Activated B cell treated with CpG ODN at 0.5 μM for 24 hours (primary cell): ENCODE results near the gene GCLC. TPM values are rescaled to one million over a fixed set of nuclear protein-coding genes. Genes with fewer than 3 reads are reported as not detected.

Experiments
- ATAC-seq: fragments of 200-7000 bp; cut with Tn5 transposase; one replicate; pipeline ENCODE4 v1.10.0; 2021; ENCODE audit warnings: low read depth, mild to moderate bottlenecking, moderate library complexity
- CTCF ChIA-PET: fragments of 350-600 bp; sonication (Branson Sonifier 250); formaldehyde crosslinking; loops from one replicate; lab custom pipeline; 2021; ENCODE audit warnings: antibody characterized with exemption; lab: Charles Lee
- POLR2A ChIA-PET: fragments of 350-600 bp; sonication (Branson Sonifier 250); formaldehyde crosslinking; loops from one replicate; lab custom pipeline; 2021; ENCODE audit warnings: antibody characterized with exemption; lab: Charles Lee
- DNase-seq: peaks from one replicate; pipeline ENCODE4 v3.0.0; 2022
- H3K27ac Mint-ChIP-seq: one replicate; pipeline ENCODE4 v1.8.0; 2020; ENCODE audit warnings: mixed read lengths
- H3K27me3 Mint-ChIP-seq: one replicate; pipeline ENCODE4 v1.8.0; 2021; ENCODE audit warnings: mixed read lengths
- H3K36me3 Mint-ChIP-seq: one replicate; pipeline ENCODE4 v1.8.0; 2021; ENCODE audit warnings: low read depth, mixed read lengths
- H3K4me1 Mint-ChIP-seq: one replicate; pipeline ENCODE4 v1.8.0; 2021; ENCODE audit warnings: mixed read lengths
- H3K4me3 Mint-ChIP-seq: one replicate; pipeline ENCODE4 v1.8.0; 2020; ENCODE audit warnings: mild to moderate bottlenecking, mixed read lengths
- H3K9me3 Mint-ChIP-seq: one replicate; pipeline ENCODE4 v1.8.0; 2020; ENCODE audit warnings: mixed read lengths
- intact Hi-C: fragments of 100-400 bp; cut with micrococcal nuclease; formaldehyde crosslinking; loops from one replicate; pipeline ENCODE4 v1.15.1; 2024
- total RNA-seq: library from RNA; stranded (reverse); gene quantifications from 2 replicates; pipeline ENCODE4 v1.2.3, GENCODE V29; 2022
- TF ChIP-seq, protein P1 (sequence below): fragments of 200-600 bp; IDR thresholded peaks from one replicate; pipeline ENCODE4 v1.8.0; 2022; ENCODE audit warnings: antibody characterized with exemption, mild to moderate bottlenecking

The GCLC gene
- total RNA-seq = 26.6 and 27.1 TPM in 2 replicates

DNA sequence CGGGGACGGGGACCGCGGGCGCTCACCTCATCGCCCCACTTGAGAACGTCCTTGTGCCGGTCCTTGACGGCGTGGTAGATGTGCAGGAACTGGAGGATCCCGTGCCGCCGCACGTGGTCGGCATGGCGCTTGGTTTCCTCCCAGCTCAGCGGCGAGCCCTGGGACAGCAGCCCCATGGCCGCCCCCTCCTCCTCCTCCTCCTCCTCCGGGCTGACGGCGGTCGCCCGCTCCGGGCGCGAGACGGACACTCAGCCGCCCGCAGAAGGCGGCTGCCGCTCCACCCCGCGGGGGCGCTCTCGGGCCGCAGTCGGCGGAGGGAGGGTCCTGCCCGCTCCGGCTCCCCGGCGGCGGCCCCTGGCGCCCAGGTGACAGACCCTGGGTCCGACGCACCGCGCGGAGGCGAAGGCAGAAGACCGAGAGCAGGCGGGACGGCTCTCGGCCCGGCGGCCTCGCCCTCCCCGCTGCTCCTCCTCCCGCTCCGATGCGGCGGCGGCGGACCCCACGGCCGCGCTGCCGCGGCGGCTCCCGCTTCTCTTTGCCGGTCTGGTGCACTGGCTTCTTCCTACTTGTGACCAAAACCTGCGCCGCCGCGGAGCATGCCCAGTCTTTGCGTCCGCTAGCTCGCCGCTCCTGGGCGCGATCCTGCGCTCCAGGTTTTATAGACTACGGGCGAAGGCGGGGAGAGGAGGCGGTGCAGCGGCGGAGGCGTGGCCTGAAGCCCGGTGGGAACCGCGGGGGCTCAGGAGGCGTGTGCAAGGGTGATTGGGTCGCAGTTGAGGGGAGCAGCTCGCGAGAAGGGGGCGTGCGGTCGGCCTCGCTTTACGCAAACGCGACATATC, at the start of gene GCLC:
GCLC (minus strand) TSS at position 632 of the 839 bp plus-strand sequence; CDS start at position 176, 456 bp downstream.
- intact Hi-C loops = loop anchor here (1.0 to 5.0 kb wide), 12 partner anchors 52 to 1124 kb away; partner anchors contain the start of genes EFHC1, ELOVL5, FBXO9 and GSTA4
- Mint-ChIP-seq H3K27me3 (no peaks in the 10 kb centered on the region), H3K4me1 (peaks cover 67% of the 10 kb centered on the region), H3K36me3 (peaks cover 8% of the 10 kb centered on the region), H3K9me3 (no peaks in the 10 kb centered on the region), H3K4me3 (peak within 1 kb of the TSS; percentile 93), H3K27ac (peak within 1 kb of the TSS; percentile 91)
- CTCF ChIA-PET = interaction anchor here (0.7 to 1.4 kb wide), 6 partner anchors 103 to 549 kb away, joined by 3 to 4 read pairs (median 4); partner anchors contain the start of gene GSTA4
- TF ChIP-seq, protein P1, sequence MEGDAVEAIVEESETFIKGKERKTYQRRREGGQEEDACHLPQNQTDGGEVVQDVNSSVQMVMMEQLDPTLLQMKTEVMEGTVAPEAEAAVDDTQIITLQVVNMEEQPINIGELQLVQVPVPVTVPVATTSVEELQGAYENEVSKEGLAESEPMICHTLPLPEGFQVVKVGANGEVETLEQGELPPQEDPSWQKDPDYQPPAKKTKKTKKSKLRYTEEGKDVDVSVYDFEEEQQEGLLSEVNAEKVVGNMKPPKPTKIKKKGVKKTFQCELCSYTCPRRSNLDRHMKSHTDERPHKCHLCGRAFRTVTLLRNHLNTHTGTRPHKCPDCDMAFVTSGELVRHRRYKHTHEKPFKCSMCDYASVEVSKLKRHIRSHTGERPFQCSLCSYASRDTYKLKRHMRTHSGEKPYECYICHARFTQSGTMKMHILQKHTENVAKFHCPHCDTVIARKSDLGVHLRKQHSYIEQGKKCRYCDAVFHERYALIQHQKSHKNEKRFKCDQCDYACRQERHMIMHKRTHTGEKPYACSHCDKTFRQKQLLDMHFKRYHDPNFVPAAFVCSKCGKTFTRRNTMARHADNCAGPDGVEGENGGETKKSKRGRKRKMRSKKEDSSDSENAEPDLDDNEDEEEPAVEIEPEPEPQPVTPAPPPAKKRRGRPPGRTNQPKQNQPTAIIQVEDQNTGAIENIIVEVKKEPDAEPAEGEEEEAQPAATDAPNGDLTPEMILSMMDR = peak; percentile 37
- peak; percentile 87 for DNase-seq
- ATAC-seq = peak; percentile 71
- POLR2A ChIA-PET = interaction anchor here (1.2 to 1.5 kb wide), 2 partner anchors 107 to 250 kb away, joined by 4 to 7 read pairs; partner anchors contain the start of gene LRRC1

DNA sequence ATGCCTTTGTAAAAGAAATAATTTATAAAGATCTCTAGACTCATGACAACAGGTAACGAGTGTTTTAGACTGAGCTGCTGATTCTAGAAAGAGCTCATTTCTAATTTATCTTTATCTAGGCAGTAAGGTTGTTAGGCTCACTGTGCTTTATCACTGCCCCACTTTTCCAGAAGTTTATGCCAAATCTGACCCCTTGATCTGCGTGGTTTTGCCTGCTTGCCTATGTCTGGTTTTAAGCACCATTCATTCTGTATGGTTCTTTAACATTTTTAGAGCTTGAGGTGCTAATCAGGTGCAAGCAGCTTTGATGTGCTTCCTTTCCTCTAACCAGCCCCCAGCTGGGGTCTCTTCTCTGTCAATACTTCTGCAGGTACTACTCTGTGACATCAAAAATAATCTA, 49.7 kb upstream of the GCLC start:
- Mint-ChIP-seq H3K4me3 (no peak overlapping the region), H3K27me3 (no peaks in the 10 kb centered on the region), H3K4me1 (no peaks in the 10 kb centered on the region), H3K36me3 (no peaks in the 10 kb centered on the region), H3K9me3 (peaks cover 3% of the 10 kb centered on the region), H3K27ac (no peak overlapping the region)
- CTCF ChIA-PET = no interaction called here
- TF ChIP-seq, protein P1 = no peak
- intact Hi-C loops = no loop called here
- no peak for ATAC-seq
- DNase-seq = no peak
- POLR2A ChIA-PET = no interaction called here

DNA sequence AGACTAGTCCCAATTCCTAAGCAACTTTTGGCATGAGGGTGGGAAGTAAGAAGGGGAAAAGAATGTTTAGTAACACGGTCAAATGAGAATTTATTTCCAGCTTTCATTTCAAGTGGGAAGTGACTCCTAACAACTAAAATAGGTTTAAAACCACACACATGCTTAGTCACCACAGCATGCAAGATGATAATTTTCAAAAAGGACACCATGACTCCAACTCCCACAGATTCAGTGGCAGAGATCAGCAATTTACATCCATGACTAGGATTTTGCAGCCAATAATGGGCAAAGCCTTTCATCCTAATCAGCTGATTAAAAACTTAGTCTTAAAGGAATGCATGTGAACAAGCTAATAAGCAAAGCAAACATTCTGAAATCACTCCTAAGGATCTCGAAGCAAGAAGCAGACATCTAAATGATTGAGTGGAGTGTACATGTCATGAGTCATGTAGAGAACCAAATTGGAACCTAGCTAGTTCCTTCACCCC, 48.1 kb upstream of the GCLC start:
- DNase-seq (no peak), ATAC-seq (no peak)
- Mint-ChIP-seq H3K27ac (no peak overlapping the region), H3K4me1 (no peaks in the 10 kb centered on the region), H3K9me3 (peaks cover 3% of the 10 kb centered on the region), H3K27me3 (no peaks in the 10 kb centered on the region), H3K4me3 (no peak overlapping the region), H3K36me3 (no peaks in the 10 kb centered on the region)
- ChIA-PET POLR2A (no interaction called here), CTCF (no interaction called here)
- intact Hi-C loops = no loop called here
- TF ChIP-seq, protein P1 = no peak

DNA sequence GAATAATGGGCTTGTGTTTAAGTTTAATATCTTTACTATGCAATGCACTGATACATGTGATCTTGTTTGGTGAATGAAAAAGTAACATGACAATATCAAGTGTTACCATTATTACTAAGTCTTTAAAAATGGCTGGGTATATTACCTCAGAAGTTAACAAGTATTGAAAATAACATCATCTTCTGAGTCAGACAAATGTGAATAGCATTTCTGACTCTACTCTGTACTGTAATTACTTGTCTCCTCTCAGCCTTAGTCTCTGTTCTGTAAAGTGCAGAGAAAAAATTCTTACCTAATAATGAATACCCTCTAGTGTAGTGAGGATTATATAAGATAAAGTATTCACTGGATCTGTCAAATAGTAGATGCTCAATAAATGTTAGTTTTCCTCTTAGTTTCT, 47.0 kb upstream of the GCLC start:
- DNase-seq (no peak), ATAC-seq (no peak)
- no peaks in the 10 kb centered on the region for H3K9me3 Mint-ChIP-seq
- TF ChIP-seq, protein P1 = no peak
- intact Hi-C loops = no loop called here
- H3K4me1 Mint-ChIP-seq = no peaks in the 10 kb centered on the region
- ChIA-PET CTCF (no interaction called here), POLR2A (no interaction called here)
- H3K4me3 Mint-ChIP-seq = no peak overlapping the region
- H3K36me3 Mint-ChIP-seq = no peaks in the 10 kb centered on the region
- no peak overlapping the region for H3K27ac Mint-ChIP-seq
- H3K27me3 Mint-ChIP-seq = no peaks in the 10 kb centered on the region

DNA sequence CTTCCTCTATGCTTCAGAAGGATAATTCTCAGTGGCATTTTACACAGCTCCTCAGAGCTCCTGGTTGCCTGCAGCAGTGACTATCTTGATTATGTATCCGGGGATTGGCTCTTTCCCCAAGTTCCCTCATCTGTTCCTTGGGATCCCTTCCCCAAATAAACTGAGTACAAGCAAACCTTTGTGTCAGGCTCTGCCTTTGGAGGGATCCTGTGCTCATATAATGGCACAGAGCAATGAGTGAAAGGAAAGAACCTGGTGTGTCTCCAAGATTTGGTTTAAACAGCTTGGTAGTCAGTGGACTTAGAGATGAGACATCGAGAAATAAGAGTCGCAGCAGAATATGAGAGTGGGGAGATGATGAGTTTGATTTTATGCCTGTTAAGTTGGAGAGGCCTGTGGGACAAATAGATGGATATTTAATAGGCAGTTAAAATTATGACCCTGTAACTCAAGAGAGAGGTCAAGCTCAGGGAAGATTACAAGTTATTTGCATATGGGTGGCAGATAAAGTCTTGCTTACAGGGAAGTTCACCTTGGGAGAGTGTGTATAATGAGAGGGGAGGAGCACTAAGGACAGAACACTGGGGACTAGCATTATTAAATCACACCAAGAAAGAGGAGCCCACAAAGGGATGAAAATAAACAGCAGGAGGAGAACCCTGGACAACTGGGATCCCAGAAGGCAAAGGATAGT, 44.1 kb upstream of the GCLC start:
- no peak overlapping the region for H3K27ac Mint-ChIP-seq
- CTCF ChIA-PET = no interaction called here
- H3K27me3 Mint-ChIP-seq = no peaks in the 10 kb centered on the region
- peaks cover 6% of the 10 kb centered on the region for H3K4me1 Mint-ChIP-seq
- TF ChIP-seq, protein P1 = no peak
- no peak for DNase-seq
- no peak for ATAC-seq
- H3K9me3 Mint-ChIP-seq = no peaks in the 10 kb centered on the region
- no peak overlapping the region for H3K4me3 Mint-ChIP-seq
- intact Hi-C loops = no loop called here
- H3K36me3 Mint-ChIP-seq = no peaks in the 10 kb centered on the region
- POLR2A ChIA-PET = no interaction called here
